Measurements from ENCODE around the gene GPR89B.
"Not testable (repeated sequence)": the region's sequence is repeated elsewhere in the genome, so short reads cannot be mapped to it uniquely, and the experiment has no call there.

GPR89B gene

GRCh38 chr1:147928236-147929132, at the start of gene GPR89B:
TSS of gene GPR89B (plus strand) at chr1:147928420. CDS start at chr1:147928537, 117 bp downstream.
- peak; percentile 13 for DNase-seq (ENCODE audit: low read depth, low spot score)

DNA sequence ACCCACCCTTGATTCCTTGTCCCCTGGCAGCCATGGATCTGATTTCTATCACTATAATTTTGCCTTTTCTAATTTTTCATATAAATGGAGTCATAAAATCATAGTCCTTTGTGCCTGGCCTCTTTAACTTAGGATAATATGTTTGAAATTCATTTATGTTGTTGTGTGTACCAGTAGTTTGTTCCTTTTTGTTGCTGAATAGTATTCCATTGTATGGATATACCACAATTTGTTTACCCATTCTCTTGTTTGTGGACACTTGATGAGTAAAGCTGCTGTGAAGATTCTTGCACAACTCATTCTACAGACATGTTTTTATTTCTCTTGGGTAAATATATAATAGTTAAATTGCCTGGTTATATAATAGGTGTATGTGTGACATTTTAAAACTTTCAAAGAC, 48.3 kb upstream of the GPR89B start:
- DNase-seq (ENCODE audit: low read depth, low spot score) = no peak

DNA sequence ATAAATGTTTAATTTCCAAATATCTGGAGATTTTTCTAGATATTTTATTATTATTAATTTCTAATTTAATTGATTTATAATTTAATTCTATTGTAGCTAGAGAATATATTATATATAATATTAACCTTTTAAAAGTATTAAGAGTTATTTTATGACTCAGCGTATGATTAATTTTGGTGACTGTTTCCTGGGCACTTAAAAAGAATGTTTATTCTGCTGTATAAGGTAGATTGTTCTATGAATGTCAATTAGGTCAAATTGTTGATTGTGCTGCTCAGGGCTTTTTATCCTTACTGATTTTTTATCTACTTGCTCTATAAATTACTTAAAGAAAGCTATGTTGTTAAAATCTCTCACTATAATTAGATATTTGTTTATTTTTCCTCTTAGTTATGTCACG, 45.7 kb upstream of the GPR89B start:
- no peak for DNase-seq (ENCODE audit: low read depth, low spot score)

DNA sequence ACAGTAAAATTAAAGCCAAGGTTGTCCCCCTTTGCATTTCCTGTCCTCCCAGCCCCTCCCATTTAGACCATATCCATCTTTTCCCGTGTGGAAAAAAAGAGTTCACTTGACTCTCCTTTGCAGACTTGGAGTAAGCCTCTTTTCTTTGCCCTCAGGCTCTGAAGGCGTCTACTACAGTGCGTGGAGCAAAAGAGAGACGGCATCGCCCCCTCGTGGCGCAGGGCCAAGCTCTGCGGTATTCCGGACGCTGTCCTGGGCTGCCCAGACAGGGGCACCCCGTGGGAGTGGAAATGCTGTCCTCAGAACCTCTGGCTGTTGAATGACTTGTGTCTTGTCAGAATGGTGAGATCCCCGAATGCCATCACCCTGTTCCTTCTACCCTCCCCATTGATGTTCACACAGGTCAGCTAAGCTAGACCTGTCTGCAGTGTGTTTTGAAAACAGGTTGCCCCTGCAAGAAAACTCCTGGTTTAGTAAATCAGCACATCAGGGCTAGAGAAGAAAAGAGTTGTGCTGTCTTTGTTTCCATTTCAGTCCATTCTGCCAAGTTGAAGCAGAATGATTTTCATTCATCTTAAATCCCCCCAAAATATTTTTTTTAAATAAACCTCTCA, 37.9 kb upstream of the GPR89B start:
- DNase-seq (ENCODE audit: low read depth, low spot score) = no peak

DNA sequence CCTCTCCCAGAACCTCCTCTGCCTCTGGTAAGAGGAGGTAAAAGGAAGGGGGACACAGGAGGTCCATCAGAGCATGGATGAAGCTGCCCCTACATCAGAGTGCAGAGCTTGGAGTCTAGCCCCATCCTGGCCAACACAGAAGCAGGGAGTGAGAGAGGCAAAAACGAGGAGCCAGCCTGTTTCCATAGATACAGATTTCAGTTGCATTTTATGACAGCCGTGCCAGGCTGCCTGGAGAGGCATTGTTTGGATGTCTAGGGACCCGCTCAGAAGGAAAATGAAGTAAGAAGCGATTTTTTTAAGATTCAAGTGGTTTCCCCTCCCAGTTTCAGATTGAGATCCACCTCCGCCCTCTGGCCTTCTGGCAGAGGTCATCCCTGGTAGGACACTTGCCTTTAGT, 37.1 kb upstream of the GPR89B start:
- DNase-seq (ENCODE audit: low read depth, low spot score) = no peak

- no peak for DNase-seq (ENCODE audit: low read depth, low spot score)
Observed at GRCh38 chr1:147892216-147892615, 36.0 kb upstream of the GPR89B start.

DNA sequence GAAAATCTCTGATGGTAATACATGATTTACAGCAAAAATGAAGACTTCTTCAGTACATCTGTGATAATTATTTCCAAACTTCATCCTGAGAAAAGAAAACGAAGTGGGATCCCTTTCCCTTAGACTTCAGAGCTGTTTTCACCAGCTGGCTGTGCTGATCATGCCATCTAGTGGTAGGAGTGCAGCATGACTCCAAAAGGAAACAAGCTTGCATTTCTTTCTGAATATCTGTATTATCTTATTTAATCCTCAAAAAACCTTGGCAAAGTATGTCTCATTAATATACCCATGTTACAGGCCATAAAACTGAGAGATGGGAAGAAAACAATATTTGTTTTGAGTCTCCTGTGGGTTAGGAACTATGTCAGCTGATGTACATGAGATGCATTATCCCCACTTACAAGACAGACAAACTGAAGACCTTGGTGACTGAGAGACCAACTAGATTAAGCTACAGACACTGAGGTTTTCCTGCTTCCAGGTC, 35.4 kb upstream of the GPR89B start:
- no peak for DNase-seq (ENCODE audit: low read depth, low spot score)

GRCh38 chr1:147895123-147895522, 33.1 kb upstream of the GPR89B start:
- DNase-seq (ENCODE audit: low read depth, low spot score) = no peak

DNA sequence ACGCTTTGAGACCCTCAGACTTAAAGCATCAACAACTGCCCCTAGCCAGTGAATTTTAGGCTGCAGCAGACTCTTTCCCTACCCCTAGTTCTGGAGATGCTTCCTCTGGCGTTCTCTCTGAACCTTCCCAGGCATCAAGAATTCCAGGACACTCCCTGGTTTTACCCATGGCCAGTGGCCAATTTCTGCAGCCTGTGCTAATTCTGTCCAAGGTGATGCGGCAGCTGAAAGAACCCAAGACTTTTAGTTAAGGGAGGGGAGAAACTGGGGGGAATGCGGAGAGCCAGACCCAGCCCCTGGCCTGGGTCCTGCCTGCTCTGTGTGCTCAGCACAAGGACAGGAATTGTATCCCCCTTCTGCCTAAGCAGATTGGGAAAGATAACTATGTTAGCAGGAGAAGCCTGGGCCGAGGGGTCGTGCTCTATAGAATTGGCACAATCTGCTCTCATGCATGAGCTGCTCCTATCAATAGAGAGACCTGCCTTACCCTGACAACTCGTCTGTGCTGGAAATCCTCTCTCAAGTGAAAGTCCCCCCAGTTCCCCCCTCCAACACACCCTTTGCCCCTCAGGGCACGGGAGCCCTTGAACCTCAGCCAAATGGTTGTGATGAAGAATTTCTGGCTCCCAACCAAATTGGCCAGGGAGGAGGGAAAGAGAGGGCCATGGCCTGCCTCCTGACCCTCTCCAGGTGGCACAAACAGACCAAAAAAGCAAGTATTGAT, 31.0 kb upstream of the GPR89B start:
- no peak for DNase-seq (ENCODE audit: low read depth, low spot score)

DNA sequence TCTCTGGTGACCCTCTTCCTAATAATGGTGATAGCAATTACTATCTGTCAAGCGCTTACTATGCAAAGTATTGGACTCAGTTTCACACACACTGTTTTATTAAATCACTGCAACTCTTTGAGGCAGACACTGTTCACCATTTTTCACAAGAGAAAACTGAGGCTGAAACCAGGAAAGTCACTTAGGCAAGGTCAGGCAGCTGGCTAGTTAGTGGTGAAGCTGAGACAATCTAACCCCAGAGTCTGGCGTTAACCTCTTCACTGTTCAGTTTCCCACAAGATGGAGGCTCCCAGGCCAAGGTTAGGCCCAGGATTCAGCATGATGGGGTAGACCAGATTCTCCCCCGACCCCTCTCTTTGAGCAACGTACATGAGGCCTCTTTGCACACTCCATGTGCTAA, 30.4 kb upstream of the GPR89B start:
- no peak for DNase-seq (ENCODE audit: low read depth, low spot score)

DNA sequence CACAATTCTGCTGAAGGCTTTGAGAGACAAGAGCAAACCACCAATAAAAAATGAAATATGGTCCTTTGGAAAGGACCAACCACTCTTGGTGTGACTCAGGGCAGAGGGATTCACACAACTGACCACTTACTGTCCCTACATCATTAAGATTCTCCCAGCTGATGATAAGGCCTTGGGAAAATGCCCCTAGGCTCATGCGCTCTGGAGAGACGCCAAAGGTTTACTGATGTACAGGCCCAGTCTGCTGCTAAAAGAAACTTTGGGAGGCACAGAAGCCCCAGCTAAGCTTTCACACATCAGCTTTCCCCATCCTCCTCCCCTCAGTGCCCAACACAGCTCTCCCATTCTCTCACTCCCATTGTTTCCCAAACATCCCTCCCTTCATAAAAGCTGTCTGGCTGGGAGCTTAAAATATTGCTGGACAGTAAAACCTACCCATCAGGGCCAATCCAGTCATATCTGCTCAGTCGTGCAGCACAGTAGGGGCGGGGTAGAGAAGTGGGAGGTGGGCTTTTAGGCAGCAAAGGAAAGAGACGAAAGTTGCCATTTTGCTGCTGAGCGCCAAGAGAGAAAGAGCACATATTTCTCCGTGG, 25.9 kb upstream of the GPR89B start, which contains the start of gene GJA8:
Gene GJA8, plus strand, starts transcription at position 543 of the 593 bp plus-strand sequence. CDS start 5,161 bp downstream, outside the sequence.
- no peak for DNase-seq (ENCODE audit: low read depth, low spot score)

GRCh38 chr1:147904726-147905125, 23.5 kb upstream of the GPR89B start:
- DNase-seq (ENCODE audit: low read depth, low spot score) = no peak

GRCh38 chr1:147907786-147908509, 20.3 kb upstream of the GPR89B start:
- no peak for DNase-seq (ENCODE audit: low read depth, low spot score)

- no peak for DNase-seq (ENCODE audit: low read depth, low spot score)
Observed at GRCh38 chr1:147912553-147912952, 15.7 kb upstream of the GPR89B start.

GRCh38 chr1:147913362-147913942, 14.8 kb upstream of the GPR89B start:
- DNase-seq (ENCODE audit: low read depth, low spot score) = no peak

DNA sequence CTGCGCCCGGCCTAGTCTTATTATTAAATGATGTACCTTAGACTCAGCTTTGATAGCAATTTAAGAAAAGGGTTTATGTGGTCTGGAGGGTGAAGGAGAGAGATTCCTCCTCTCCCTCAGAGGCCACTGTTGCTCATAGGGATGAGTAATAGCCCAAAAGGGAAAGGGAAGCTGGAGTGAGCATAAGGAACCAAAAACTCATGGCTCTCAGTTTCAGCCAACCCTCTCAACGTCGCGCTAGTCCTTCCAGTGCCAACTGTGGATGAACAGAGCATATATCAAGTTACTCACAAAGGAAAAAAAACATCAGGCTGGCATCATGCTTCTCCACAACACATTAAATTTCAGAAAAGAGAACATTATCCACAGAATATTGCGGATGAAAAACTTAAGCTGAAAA, 8.3 kb upstream of the GPR89B start:
- DNase-seq (ENCODE audit: low read depth, low spot score) = no peak

- DNase-seq (ENCODE audit: low read depth, low spot score) = no peak
Observed at GRCh38 chr1:147924813-147925212, 3.4 kb upstream of the GPR89B start.

- not testable (repeated sequence) for DNase-seq (ENCODE audit: low read depth, low spot score)
Observed at GRCh38 chr1:147927215-147927614, 1.0 kb upstream of the GPR89B start.

DNA sequence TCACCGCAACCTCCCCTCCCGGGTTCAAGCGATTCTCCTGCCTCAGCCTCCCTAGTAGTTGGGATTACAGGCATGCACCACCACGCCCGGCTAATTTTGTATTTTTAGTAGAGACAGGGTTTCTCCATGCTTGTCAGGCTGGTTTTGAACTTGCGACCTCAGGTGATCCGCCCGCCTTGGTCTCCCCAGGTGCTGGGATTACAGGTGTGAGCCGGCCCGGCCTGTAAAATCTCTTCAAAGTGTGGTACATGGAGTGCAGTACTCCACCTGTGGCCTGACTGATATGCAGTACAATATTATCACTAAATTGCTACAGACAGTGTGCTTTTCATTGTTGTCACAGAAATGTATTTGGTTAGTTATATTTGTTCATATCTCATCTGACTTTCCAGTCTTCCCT, 531 bp upstream of the GPR89B start:
- not testable (repeated sequence) for DNase-seq (ENCODE audit: low read depth, low spot score)

- not testable (repeated sequence) for DNase-seq (ENCODE audit: low read depth, low spot score)
Observed at GRCh38 chr1:147931137-147931536, 2.9 kb downstream of the GPR89B start.

- DNase-seq (ENCODE audit: low read depth, low spot score) = not testable (repeated sequence)
Observed at GRCh38 chr1:147935296-147935695, 7.1 kb downstream of the GPR89B start.
